Measurements from ENCODE around the gene GIMAP1.

Gene GIMAP1

GRCh38 chr7:150734254-150734653 is 17.8 kb downstream of the GIMAP1 start:
- H3K9ac ChIP-seq, result no peak overlapping the region
- H3K27me3 ChIP-seq (ENCODE audit: insufficient read depth, low read depth), result no peaks in the 10 kb centered on the region
- no peak overlapping the region for H3K27ac ChIP-seq
- no peaks in the 10 kb centered on the region for H3K4me1 ChIP-seq (ENCODE audit: low read depth, poor library complexity, severe bottlenecking)
- H3K36me3 ChIP-seq (ENCODE audit: insufficient read depth), result no peaks in the 10 kb centered on the region
- no peak overlapping the region for H3K4me2 ChIP-seq
- H3K4me3 ChIP-seq (IDR thresholded peaks at IDR 0.05; ENCODE audit: insufficient read depth, low read depth, low read length), result no peak overlapping the region
- H2AFZ ChIP-seq (ENCODE audit: low read depth), result no peak overlapping the region
- H4K20me1 ChIP-seq (ENCODE audit: insufficient read depth), result no peaks in the 10 kb centered on the region
- TF ChIP-seq CTCF (conservative IDR thresholded peaks at IDR 0.05; ENCODE audit: low read depth, low read length), result no peak
- H3K79me2 ChIP-seq (ENCODE audit: insufficient read depth, low read depth), result no peaks in the 10 kb centered on the region

- H3K27ac ChIP-seq, result no peak overlapping the region
- no peaks in the 10 kb centered on the region for H3K27me3 ChIP-seq (ENCODE audit: insufficient read depth, low read depth)
- no peak overlapping the region for H2AFZ ChIP-seq (ENCODE audit: low read depth)
- H4K20me1 ChIP-seq (ENCODE audit: insufficient read depth), result no peaks in the 10 kb centered on the region
- no peak overlapping the region for H3K4me2 ChIP-seq
- no peaks in the 10 kb centered on the region for H3K4me1 ChIP-seq (ENCODE audit: low read depth, poor library complexity, severe bottlenecking)
- H3K9ac ChIP-seq, result no peak overlapping the region
- H3K79me2 ChIP-seq (ENCODE audit: insufficient read depth, low read depth), result no peaks in the 10 kb centered on the region
- H3K4me3 ChIP-seq (IDR thresholded peaks at IDR 0.05; ENCODE audit: insufficient read depth, low read depth, low read length), result no peak overlapping the region
- no peak for TF ChIP-seq CTCF (conservative IDR thresholded peaks at IDR 0.05; ENCODE audit: low read depth, low read length)
- no peaks in the 10 kb centered on the region for H3K36me3 ChIP-seq (ENCODE audit: insufficient read depth)
Observed at GRCh38 chr7:150735596-150736358, 19.4 kb downstream of the GIMAP1 start.

DNA sequence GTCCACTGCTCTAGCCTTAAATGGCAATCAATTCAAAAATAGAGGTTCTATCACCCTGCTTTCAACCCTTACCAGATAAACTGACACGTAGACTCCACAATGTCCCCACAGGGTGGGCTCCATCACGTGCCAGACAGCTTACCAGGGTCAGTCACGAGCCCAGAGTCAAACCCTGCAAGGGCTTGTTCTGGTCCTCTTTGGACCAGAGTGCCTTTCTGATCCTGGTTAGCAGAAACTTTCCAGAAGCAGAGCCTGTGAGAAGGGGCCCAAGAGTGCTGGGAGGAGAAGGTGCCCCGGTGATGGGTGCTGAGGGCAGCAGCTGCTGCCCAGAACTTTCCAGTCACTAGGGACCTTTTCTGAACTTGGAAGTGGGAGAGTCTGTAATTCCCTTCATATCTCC is 20.5 kb downstream of the GIMAP1 start:
- no peak overlapping the region for H3K4me3 ChIP-seq (IDR thresholded peaks at IDR 0.05; ENCODE audit: insufficient read depth, low read depth, low read length)
- H3K4me2 ChIP-seq, result no peak overlapping the region

GRCh38 chr7:150737265-150738055 is 21.0 kb downstream of the GIMAP1 start, which contains the start of gene GIMAP5:
GIMAP5 (plus strand) TSS chr7:150737418; CDS start chr7:150740885, 3,467 bp downstream.
- Histone ChIP-seq H3K36me3 (ENCODE audit: insufficient read depth) (no peaks in the 10 kb centered on the region), H3K4me3 (IDR thresholded peaks at IDR 0.05; ENCODE audit: insufficient read depth, low read depth, low read length) (no peak within 1 kb of the TSS), H3K27me3 (ENCODE audit: insufficient read depth, low read depth) (no peaks in the 10 kb centered on the region), H3K27ac (no peak within 1 kb of the TSS), H3K4me2 (no peak within 1 kb of the TSS), H3K79me2 (ENCODE audit: insufficient read depth, low read depth) (no peaks in the 10 kb centered on the region), H3K9ac (no peak within 1 kb of the TSS), H4K20me1 (ENCODE audit: insufficient read depth) (no peaks in the 10 kb centered on the region), H2AFZ (ENCODE audit: low read depth) (no peak within 1 kb of the TSS), H3K4me1 (ENCODE audit: low read depth, poor library complexity, severe bottlenecking) (no peaks in the 10 kb centered on the region)
- no peak for TF ChIP-seq CTCF (conservative IDR thresholded peaks at IDR 0.05; ENCODE audit: low read depth, low read length)

More for the DNA sequence above, 20.5 kb downstream of the GIMAP1 start:
- no peaks in the 10 kb centered on the region for H4K20me1 ChIP-seq (ENCODE audit: insufficient read depth)
- no peak overlapping the region for H2AFZ ChIP-seq (ENCODE audit: low read depth)
- no peak overlapping the region for H3K9ac ChIP-seq
- no peaks in the 10 kb centered on the region for H3K27me3 ChIP-seq (ENCODE audit: insufficient read depth, low read depth)
- H3K36me3 ChIP-seq (ENCODE audit: insufficient read depth), result no peaks in the 10 kb centered on the region
- H3K79me2 ChIP-seq (ENCODE audit: insufficient read depth, low read depth), result no peaks in the 10 kb centered on the region
- no peaks in the 10 kb centered on the region for H3K4me1 ChIP-seq (ENCODE audit: low read depth, poor library complexity, severe bottlenecking)
- TF ChIP-seq CTCF (conservative IDR thresholded peaks at IDR 0.05; ENCODE audit: low read depth, low read length), result no peak
- no peak overlapping the region for H3K27ac ChIP-seq

All from KMS-11 (cell line).